ENCODE measurements around the gene CNTNAP2.

DNA sequence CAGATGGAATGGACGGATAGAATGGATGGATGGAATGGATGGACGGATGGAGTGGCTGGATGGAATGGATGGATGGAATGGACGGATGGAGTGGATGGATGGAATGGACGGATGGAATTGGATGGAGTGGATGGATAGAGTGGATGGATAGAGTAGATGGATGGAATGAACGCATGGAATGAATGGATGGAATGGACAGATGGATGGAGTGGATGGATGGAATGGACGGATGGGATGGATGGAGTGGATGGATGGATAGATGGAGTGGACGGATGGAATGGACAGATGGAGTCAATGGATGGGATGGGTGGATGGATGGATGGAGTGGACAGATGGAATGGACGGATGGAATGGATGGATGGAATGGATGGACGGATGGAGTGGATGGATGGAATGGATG is 2214.2 kb downstream of the CNTNAP2 start:
- TF ChIP-seq CTCF (IDR thresholded peaks at IDR 0.05), result no peak
- no peak for TF ChIP-seq POLR2A (IDR thresholded peaks at IDR 0.05)

Measured in tibial nerve (tissue), 3 donors.